ENCODE results near the gene MN1.

The MN1 gene

GRCh38 chr22:27709919-27710675 lies 91.5 kb downstream of the MN1 start:
- TF ChIP-seq, protein P1, sequence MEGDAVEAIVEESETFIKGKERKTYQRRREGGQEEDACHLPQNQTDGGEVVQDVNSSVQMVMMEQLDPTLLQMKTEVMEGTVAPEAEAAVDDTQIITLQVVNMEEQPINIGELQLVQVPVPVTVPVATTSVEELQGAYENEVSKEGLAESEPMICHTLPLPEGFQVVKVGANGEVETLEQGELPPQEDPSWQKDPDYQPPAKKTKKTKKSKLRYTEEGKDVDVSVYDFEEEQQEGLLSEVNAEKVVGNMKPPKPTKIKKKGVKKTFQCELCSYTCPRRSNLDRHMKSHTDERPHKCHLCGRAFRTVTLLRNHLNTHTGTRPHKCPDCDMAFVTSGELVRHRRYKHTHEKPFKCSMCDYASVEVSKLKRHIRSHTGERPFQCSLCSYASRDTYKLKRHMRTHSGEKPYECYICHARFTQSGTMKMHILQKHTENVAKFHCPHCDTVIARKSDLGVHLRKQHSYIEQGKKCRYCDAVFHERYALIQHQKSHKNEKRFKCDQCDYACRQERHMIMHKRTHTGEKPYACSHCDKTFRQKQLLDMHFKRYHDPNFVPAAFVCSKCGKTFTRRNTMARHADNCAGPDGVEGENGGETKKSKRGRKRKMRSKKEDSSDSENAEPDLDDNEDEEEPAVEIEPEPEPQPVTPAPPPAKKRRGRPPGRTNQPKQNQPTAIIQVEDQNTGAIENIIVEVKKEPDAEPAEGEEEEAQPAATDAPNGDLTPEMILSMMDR (IDR thresholded peaks at IDR 0.05; ENCODE audit: borderline replicate concordance, control extremely low read depth, extremely low read depth, insufficient read depth, missing control alignments), result no peak
- in situ Hi-C loops (cut with MboI; ENCODE audit: low sequenced_read_pairs, unreplicated experiment), result no loop called here
- no peak for DNase-seq (ENCODE audit: low spot score)

DNA sequence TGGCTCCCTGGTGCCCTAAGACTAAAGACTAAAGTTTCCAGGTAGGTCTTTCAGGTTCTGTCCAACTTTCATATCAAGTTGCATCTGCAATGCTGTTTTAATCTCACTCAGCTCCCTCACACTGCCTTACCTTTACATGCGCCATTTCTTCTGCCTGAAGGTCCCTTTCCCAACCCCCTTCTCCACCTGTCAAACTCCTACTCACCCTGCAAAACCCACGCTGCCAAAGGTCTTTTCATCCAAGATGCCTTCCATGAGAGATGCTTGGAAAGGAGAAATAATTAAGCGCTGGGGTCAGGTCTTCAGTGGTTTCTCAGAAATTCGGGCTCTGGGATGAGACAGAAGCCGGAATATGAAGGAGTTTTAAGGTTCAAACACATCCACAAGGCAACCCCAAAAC lies 95.1 kb downstream of the MN1 start:
- in situ Hi-C loops (cut with MboI; ENCODE audit: low sequenced_read_pairs, unreplicated experiment), result no loop called here
- TF ChIP-seq, protein P1 (IDR thresholded peaks at IDR 0.05; ENCODE audit: borderline replicate concordance, control extremely low read depth, extremely low read depth, insufficient read depth, missing control alignments), result no peak

DNA sequence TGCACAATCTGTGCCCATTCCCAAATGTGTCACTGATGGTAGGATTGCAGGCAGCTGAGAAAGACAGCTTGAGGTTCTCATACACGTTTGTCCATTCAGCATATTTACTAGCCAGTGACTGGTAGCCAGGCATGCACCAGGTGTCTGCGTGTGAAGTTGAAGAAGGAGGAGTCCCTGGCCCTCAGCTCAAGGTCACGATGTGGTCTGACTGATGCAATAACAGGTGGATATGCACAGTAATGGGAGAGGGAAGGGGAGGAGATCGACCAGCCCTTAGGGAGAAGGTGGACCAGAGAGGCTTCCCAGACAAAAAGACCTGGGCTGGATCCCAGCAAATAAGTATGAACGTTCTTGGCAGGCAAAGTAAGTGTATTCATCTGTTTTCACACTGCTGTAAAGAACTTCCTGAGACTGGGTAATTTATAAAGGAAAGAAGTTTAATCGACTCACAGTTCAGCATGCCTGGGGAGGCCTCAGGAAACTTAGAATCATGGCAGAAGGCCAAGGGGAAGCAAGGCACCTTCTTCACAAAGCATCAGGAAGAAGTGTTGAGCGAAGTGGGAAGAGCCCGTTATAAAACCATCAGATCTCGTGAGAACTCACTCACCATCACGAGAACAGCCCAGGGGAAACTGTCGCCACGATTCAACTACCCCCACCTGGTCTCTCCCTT lies 96.0 kb downstream of the MN1 start:
- DNase-seq (ENCODE audit: low spot score), result no peak
- TF ChIP-seq, protein P1 (IDR thresholded peaks at IDR 0.05; ENCODE audit: borderline replicate concordance, control extremely low read depth, extremely low read depth, insufficient read depth, missing control alignments), result no peak
- in situ Hi-C loops (cut with MboI; ENCODE audit: low sequenced_read_pairs, unreplicated experiment), result no loop called here

More for the DNA sequence above, 95.1 kb downstream of the MN1 start:
- no peak for DNase-seq (ENCODE audit: low spot score)

- TF ChIP-seq, protein P1 (IDR thresholded peaks at IDR 0.05; ENCODE audit: borderline replicate concordance, control extremely low read depth, extremely low read depth, insufficient read depth, missing control alignments), result no peak
- in situ Hi-C loops (cut with MboI; ENCODE audit: low sequenced_read_pairs, unreplicated experiment), result no loop called here
These were observed 97.0 kb downstream of the MN1 start for GRCh38 chr22:27704581-27704980.

GRCh38 chr22:27699383-27700019 lies 102.1 kb downstream of the MN1 start:
- no peak for DNase-seq (ENCODE audit: low spot score)
- TF ChIP-seq, protein P1 (IDR thresholded peaks at IDR 0.05; ENCODE audit: borderline replicate concordance, control extremely low read depth, extremely low read depth, insufficient read depth, missing control alignments), result no peak
- in situ Hi-C loops (cut with MboI; ENCODE audit: low sequenced_read_pairs, unreplicated experiment), result no loop called here

More at GRCh38 chr22:27704581-27704980, 97.0 kb downstream of the MN1 start:
- no peak for DNase-seq (ENCODE audit: low spot score)

- in situ Hi-C loops (cut with MboI; ENCODE audit: low sequenced_read_pairs, unreplicated experiment), result no loop called here
- TF ChIP-seq, protein P1 (IDR thresholded peaks at IDR 0.05; ENCODE audit: borderline replicate concordance, control extremely low read depth, extremely low read depth, insufficient read depth, missing control alignments), result no peak
- DNase-seq (ENCODE audit: low spot score), result no peak
These were observed 102.7 kb downstream of the MN1 start for GRCh38 chr22:27698813-27699212.
